Measurements from ENCODE around the gene CAPN8. TPM values are rescaled to one million over a fixed set of nuclear protein-coding genes. Genes with fewer than 3 reads are reported as not detected.

The CAPN8 gene
- total and polyA plus RNA-seq, 2 donors (not counting 1 experiment from before 2014, with no cell fraction given) = 0.37 to 0.52 TPM

DNA sequence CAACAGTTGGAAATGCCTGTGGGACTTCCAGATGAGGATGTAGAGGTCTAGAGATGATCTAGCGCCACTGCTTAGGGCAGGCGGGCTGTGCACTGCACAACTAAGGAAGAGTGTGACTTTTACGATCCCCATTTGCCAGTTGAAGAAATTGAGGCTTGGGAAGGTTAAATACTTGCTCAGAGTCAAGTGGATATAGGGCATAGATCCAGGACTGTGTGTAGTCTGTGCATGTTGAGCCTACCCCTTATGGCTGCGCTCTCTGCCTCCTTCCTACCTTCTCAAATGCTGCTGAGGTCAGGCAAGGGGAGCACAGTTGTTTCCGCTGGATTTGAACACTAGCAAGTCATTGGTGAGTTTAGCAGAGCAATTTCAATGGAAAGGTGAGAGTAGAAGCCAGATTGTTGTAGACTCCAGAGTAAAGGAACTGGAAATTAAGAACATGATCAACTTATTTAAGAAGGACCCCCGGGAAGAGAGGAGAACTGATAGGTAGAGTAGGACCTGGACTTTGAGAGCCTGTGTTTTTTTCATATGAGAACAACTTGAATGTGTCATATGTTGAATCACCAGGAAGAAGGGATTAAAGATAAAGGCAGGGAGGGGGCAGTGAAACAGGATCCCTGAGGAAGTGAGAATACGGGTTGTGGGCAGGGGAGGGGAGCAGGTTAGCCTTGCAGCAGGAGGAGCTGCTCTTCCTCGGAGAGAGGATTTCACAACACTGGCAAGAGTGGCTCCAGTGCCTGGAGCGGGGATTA, 49.5 kb upstream of the CAPN8 start:
- H3K4me3 Mint-ChIP-seq = peak overlapping the region; percentile 32
- CTCF ChIA-PET = interaction anchor here (1.5 to 4.5 kb wide), 3 partner anchors 16 to 33 kb away, joined by 5 to 44 read pairs (median 21); no protein-coding TSS in a partner anchor
- POLR2A ChIA-PET = interaction anchor here (0.6 kb wide), 1 partner anchor 30 kb away, joined by 5 read pairs; no protein-coding TSS in a partner anchor
- H3K4me1 Mint-ChIP-seq = peaks cover 65% of the 10 kb centered on the region
- Histone ChIP-seq H3K4me2 (replicated peaks; ENCODE audit: low read depth, low read length, poor library complexity, severe bottlenecking) (peak overlapping the region; percentile 56), H3K4me1 (ENCODE audit: control insufficient read depth in 2 of 2, insufficient read depth in 2 of 2, low read length in 2 of 2) (peaks cover 59 to 64% of the 10 kb centered on the region in 2 donors), H3K4me3 (ENCODE audit: control extremely low read depth in 1 of 5, extremely low read depth in 1 of 5, insufficient read depth in 1 of 5, low read depth in 2 of 5, low read length in 4 of 5) (no peak overlapping the region), H3K27me3 (replicated peaks in 1 of 4; ENCODE audit: control extremely low read depth in 1 of 4, control insufficient read depth in 3 of 4, insufficient read depth in 4 of 4, low read length in 3 of 4) (no peaks in the 10 kb centered on the region), H3K79me2 (ENCODE audit: control insufficient read depth, insufficient read depth, low read length) (peaks cover 3% of the 10 kb centered on the region), H3K27ac (ENCODE audit: low read length in 2 of 2) (peak overlapping the region in 1 of 2 donors; percentile 63), H3K36me3 (replicated peaks in 1 of 2; ENCODE audit: control extremely low read depth in 1 of 2, control insufficient read depth in 1 of 2, extremely low read depth in 1 of 2, insufficient read depth in 2 of 2, low read length in 1 of 2) (peaks cover 0 to 7% of the 10 kb centered on the region in 2 experiments), H3K9ac (ENCODE audit: low read length) (no peak overlapping the region), H2AFZ (ENCODE audit: insufficient read depth, low read depth, low read length, poor library complexity, severe bottlenecking) (no peak overlapping the region), H3K9me3 (ENCODE audit: control extremely low read depth in 1 of 3, control insufficient read depth in 2 of 3, insufficient read depth in 1 of 3, low read length in 2 of 3) (no peaks in the 10 kb centered on the region), H4K20me1 (ENCODE audit: control insufficient read depth, insufficient read depth, low read length, poor library complexity, severe bottlenecking) (no peaks in the 10 kb centered on the region)
- ATAC-seq (ENCODE audit: low read depth) = no peak
- H3K27ac Mint-ChIP-seq = peak overlapping the region; percentile 71
- intact Hi-C loops (cut with micrococcal nuclease) = loop anchor here (5.0 kb wide), 1 partner anchor 277 kb away; no protein-coding TSS in a partner anchor
- no peaks in the 10 kb centered on the region for H3K9me3 Mint-ChIP-seq (ENCODE audit: insufficient read depth)
- TF ChIP-seq, protein P1, sequence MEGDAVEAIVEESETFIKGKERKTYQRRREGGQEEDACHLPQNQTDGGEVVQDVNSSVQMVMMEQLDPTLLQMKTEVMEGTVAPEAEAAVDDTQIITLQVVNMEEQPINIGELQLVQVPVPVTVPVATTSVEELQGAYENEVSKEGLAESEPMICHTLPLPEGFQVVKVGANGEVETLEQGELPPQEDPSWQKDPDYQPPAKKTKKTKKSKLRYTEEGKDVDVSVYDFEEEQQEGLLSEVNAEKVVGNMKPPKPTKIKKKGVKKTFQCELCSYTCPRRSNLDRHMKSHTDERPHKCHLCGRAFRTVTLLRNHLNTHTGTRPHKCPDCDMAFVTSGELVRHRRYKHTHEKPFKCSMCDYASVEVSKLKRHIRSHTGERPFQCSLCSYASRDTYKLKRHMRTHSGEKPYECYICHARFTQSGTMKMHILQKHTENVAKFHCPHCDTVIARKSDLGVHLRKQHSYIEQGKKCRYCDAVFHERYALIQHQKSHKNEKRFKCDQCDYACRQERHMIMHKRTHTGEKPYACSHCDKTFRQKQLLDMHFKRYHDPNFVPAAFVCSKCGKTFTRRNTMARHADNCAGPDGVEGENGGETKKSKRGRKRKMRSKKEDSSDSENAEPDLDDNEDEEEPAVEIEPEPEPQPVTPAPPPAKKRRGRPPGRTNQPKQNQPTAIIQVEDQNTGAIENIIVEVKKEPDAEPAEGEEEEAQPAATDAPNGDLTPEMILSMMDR (IDR thresholded peaks at IDR 0.05) = no peak
- TF ChIP-seq EZH2 (IDR thresholded peaks at IDR 0.05; ENCODE audit: borderline replicate concordance, insufficient read depth, low read depth, low read length, poor library complexity, severe bottlenecking) = no peak
- H3K27me3 Mint-ChIP-seq = no peaks in the 10 kb centered on the region
- DNase-seq = no peak
- WGBS (ENCODE audit: insufficient coverage) = 88% methylated on average over 9 of the region's 9 CpGs

DNA sequence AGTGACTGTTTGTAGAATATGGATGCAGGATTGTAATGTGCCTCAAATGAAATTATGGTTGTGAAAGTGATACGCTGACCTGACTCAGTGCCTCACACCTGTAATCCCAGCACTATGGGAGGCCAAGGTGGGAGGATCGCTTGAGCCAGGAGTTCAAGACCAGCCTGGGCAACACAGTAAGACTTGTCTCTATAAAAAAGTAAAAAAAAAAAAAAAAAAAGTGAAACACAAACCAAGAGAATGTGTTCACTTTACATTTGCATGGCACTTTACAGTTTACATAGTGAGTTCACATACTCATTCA, 48.9 kb upstream of the CAPN8 start:
- Histone ChIP-seq H4K20me1 (ENCODE audit: control insufficient read depth, insufficient read depth, low read length, poor library complexity, severe bottlenecking) (no peaks in the 10 kb centered on the region), H3K27ac (ENCODE audit: low read length in 2 of 2) (no peak overlapping the region), H3K9me3 (ENCODE audit: control extremely low read depth in 1 of 3, control insufficient read depth in 2 of 3, insufficient read depth in 1 of 3, low read length in 2 of 3) (no peaks in the 10 kb centered on the region), H3K27me3 (replicated peaks in 1 of 4; ENCODE audit: control extremely low read depth in 1 of 4, control insufficient read depth in 3 of 4, insufficient read depth in 4 of 4, low read length in 3 of 4) (no peaks in the 10 kb centered on the region), H3K4me2 (replicated peaks; ENCODE audit: low read depth, low read length, poor library complexity, severe bottlenecking) (peak overlapping the region; percentile 17), H3K79me2 (ENCODE audit: control insufficient read depth, insufficient read depth, low read length) (no peaks in the 10 kb centered on the region), H3K4me3 (ENCODE audit: control extremely low read depth in 1 of 5, extremely low read depth in 1 of 5, insufficient read depth in 1 of 5, low read depth in 2 of 5, low read length in 4 of 5) (no peak overlapping the region), H3K36me3 (replicated peaks in 1 of 2; ENCODE audit: control extremely low read depth in 1 of 2, control insufficient read depth in 1 of 2, extremely low read depth in 1 of 2, insufficient read depth in 2 of 2, low read length in 1 of 2) (peaks cover 0 to under 1% of the 10 kb centered on the region in 2 experiments), H3K9ac (ENCODE audit: low read length) (peak overlapping the region; percentile 5), H3K4me1 (ENCODE audit: control insufficient read depth in 2 of 2, insufficient read depth in 2 of 2, low read length in 2 of 2) (peaks cover 59 to 64% of the 10 kb centered on the region in 2 donors), H2AFZ (ENCODE audit: insufficient read depth, low read depth, low read length, poor library complexity, severe bottlenecking) (no peak overlapping the region)
- no peaks in the 10 kb centered on the region for H3K9me3 Mint-ChIP-seq (ENCODE audit: insufficient read depth)
- WGBS (ENCODE audit: insufficient coverage) = no CpG with 5 or more reads among the region's 2 CpGs
- no peak for DNase-seq
- TF ChIP-seq, protein P1 (IDR thresholded peaks at IDR 0.05) = no peak
- TF ChIP-seq EZH2 (IDR thresholded peaks at IDR 0.05; ENCODE audit: borderline replicate concordance, insufficient read depth, low read depth, low read length, poor library complexity, severe bottlenecking) = no peak
- no peaks in the 10 kb centered on the region for H3K27me3 Mint-ChIP-seq
- ChIA-PET CTCF (no interaction called here), POLR2A (interaction anchor here (0.6 kb wide), 1 partner anchor 30 kb away, joined by 5 read pairs; no protein-coding TSS in a partner anchor)
- intact Hi-C loops (cut with micrococcal nuclease) = loop anchor here (5.0 kb wide), 1 partner anchor 278 kb away; no protein-coding TSS in a partner anchor
- H3K4me1 Mint-ChIP-seq = peaks cover 65% of the 10 kb centered on the region
- H3K4me3 Mint-ChIP-seq = peak overlapping the region; percentile 88
- ATAC-seq (ENCODE audit: low read depth) = no peak
- peak overlapping the region; percentile 78 for H3K27ac Mint-ChIP-seq

All from B cell (primary cell).